Left lung (tissue), 14 donors: ENCODE measurements around the gene UCHL1. TPM values are rescaled to one million over a fixed set of nuclear protein-coding genes. Genes with fewer than 3 reads are reported as not detected.

ENCODE experiments used
- ATAC-seq: fragments of 200-7000 bp; cut with Tn5 transposase; one replicate; pipeline ENCODE4 v1.9.1; 2020; ENCODE audit warnings: moderate library complexity
- DNase-seq, 4 donors: peaks; one replicate each; pipeline ENCODE4 v3.0.0-alpha.2; 2013 to 2020
- H3K27ac ChIP-seq, 2 donors: fragments of 200-600 bp; sonication (generic) in 1 of 2; one replicate each; pipeline versions ENCODE4 v1.5.0 to v1.8.0; 2020 to 2021
- H3K27me3 ChIP-seq, 2 donors: fragments of 200-600 bp; sonication (generic) in 1 of 2; one replicate each; pipeline versions ENCODE4 v1.5.0 to v1.8.0; 2020 to 2021
- H3K36me3 ChIP-seq, 2 donors: fragments of 200-600 bp; sonication (generic) in 1 of 2; one replicate each; pipeline versions ENCODE4 v1.5.0 to v1.8.0; 2020 to 2021
- H3K4me1 ChIP-seq, 2 donors: fragments of 200-600 bp; one replicate each; pipeline ENCODE4 v1.8.0; 2021
- H3K4me3 ChIP-seq, 2 donors: fragments of 200-600 bp; sonication (generic) in 1 of 2; one replicate each; pipeline versions ENCODE4 v1.5.0 to v1.8.0; 2020 to 2021; ENCODE audit warnings: mild to moderate bottlenecking in 1 of 2
- H3K9me3 ChIP-seq, 2 donors: fragments of 200-600 bp; sonication (generic) in 1 of 2; one replicate each; pipeline versions ENCODE4 v1.5.0 to v1.8.0; 2020 to 2021
- intact Hi-C, 2 donors: fragments of 100-400 bp; cut with DNase I; formaldehyde crosslinking; loops; one replicate each; pipeline versions ENCODE4 v1.11.2 to v1.14.2; 2022
- long read RNA-seq, 12 donors: library from polyadenylated mRNA in 2 of 12; unstranded in 2 of 12; transcript quantifications; one replicate each; pipeline ENCODE4 v2.0.0 and lab custom pipeline, GENCODE V29; 2019 to 2026
- polyA plus RNA-seq, 6 donors: library from polyadenylated mRNA; unstranded; fragments of 120-200 nt; gene quantifications; one replicate each; pipeline ENCODE4 v1.2.1, GENCODE V29; 2013; ENCODE audit not compliant: insufficient read length in 6 of 6
- total RNA-seq, 2 donors: library from RNA; stranded (reverse); fragmentation: NEBNext Ultra II Directional; extraction: Animal tissue kit (Norgen Biotek cat#: 25700); gene quantifications; one replicate each; pipeline ENCODE4 v1.2.1, GENCODE V29; 2021
- TF ChIP-seq, protein P1 (sequence below), 2 donors: fragments of 200-600 bp; sonication (generic) in 1 of 2; IDR thresholded peaks; one replicate each; pipeline versions ENCODE4 v1.5.0 to v1.8.0; 2021; ENCODE audit warnings: antibody characterized with exemption in 2 of 2
- donor health status: DM: no; HTN: yes; CAD: no.
- donor health status: DM: no; HTN: no; CAD: no.

UCHL1 gene
- total RNA-seq (10 to 100 TPM; 26.5 to 31.6 TPM), polyA plus RNA-seq (10 to 100 TPM; 12.3 to 20.0 (median 13.5) TPM)
- long read RNA-seq, donor 1, transcript UCHL1-209 (8 exons, 1,119 nt), result major isoform, 11 of 17 reads
- long read RNA-seq, donor 1, partial matches to known transcripts, result 5 of 17 reads
- long read RNA-seq, donor 1, other reads (novel, unspliced or antisense), result 0 of 17 reads
- long read RNA-seq, donor 2, transcript UCHL1-209 (8 exons, 1,119 nt), result major isoform, 15 of 23 reads
- long read RNA-seq, donor 2, partial matches to known transcripts, result 7 of 23 reads
- long read RNA-seq, donor 2, other reads (novel, unspliced or antisense), result 0 of 23 reads
- long read RNA-seq, donor 3, transcript UCHL1-209 (8 exons, 1,119 nt), result major isoform, 21 of 28 reads
- long read RNA-seq, donor 3, partial matches to known transcripts, result 7 of 28 reads
- long read RNA-seq, donor 3, other reads (novel, unspliced or antisense), result 0 of 28 reads
- long read RNA-seq, donor 4, transcript UCHL1-209 (8 exons, 1,119 nt), result major isoform, 18 of 21 reads
- long read RNA-seq, donor 4, partial matches to known transcripts, result 3 of 21 reads
- long read RNA-seq, donor 4, other reads (novel, unspliced or antisense), result 0 of 21 reads
- long read RNA-seq, donor 5, transcript UCHL1-209 (8 exons, 1,119 nt), result major isoform, 7 of 13 reads
- long read RNA-seq, donor 5, partial matches to known transcripts, result 5 of 13 reads
- long read RNA-seq, donor 5, other reads (novel, unspliced or antisense), result 0 of 13 reads
- long read RNA-seq, donor 6, transcript UCHL1-209 (8 exons, 1,119 nt), result major isoform, 9 of 15 reads
- long read RNA-seq, donor 6, partial matches to known transcripts, result 5 of 15 reads
- long read RNA-seq, donor 6, other reads (novel, unspliced or antisense), result 0 of 15 reads
- long read RNA-seq, donor 7, partial matches to known transcripts, result 5 of 6 reads
- long read RNA-seq, donor 7, other reads (novel, unspliced or antisense), result 0 of 6 reads
- long read RNA-seq, donor 8, partial matches to known transcripts, result 0 of 4 reads
- long read RNA-seq, donor 8, other reads (novel, unspliced or antisense), result 0 of 4 reads
- long read RNA-seq, donor 9, result 0 reads
- long read RNA-seq, donor 10, transcript UCHL1-209 (8 exons, 1,119 nt), result major isoform, 47 of 56 reads
- long read RNA-seq, donor 10, partial matches to known transcripts, result 5 of 56 reads
- long read RNA-seq, donor 10, other reads (novel, unspliced or antisense), result 2 of 56 reads
- long read RNA-seq, donor 11, transcript UCHL1-209 (8 exons, 1,119 nt), result major isoform, 572 of 1,163 reads
- long read RNA-seq, donor 11, transcript UCHL1-202 (8 exons, 1,578 nt), result minor isoform, 40 of 1,163 reads
- long read RNA-seq, donor 11, transcript UCHL1-211 (6 exons, 862 nt), result minor isoform, 32 of 1,163 reads
- long read RNA-seq, donor 11, partial matches to known transcripts, result 468 of 1,163 reads
- long read RNA-seq, donor 11, other reads (novel, unspliced or antisense), result 51 of 1,163 reads
- long read RNA-seq, donor 12, transcript UCHL1-209 (8 exons, 1,119 nt), result major isoform, 5 of 15 reads
- long read RNA-seq, donor 12, partial matches to known transcripts, result 9 of 15 reads
- long read RNA-seq, donor 12, other reads (novel, unspliced or antisense), result 0 of 15 reads

DNA sequence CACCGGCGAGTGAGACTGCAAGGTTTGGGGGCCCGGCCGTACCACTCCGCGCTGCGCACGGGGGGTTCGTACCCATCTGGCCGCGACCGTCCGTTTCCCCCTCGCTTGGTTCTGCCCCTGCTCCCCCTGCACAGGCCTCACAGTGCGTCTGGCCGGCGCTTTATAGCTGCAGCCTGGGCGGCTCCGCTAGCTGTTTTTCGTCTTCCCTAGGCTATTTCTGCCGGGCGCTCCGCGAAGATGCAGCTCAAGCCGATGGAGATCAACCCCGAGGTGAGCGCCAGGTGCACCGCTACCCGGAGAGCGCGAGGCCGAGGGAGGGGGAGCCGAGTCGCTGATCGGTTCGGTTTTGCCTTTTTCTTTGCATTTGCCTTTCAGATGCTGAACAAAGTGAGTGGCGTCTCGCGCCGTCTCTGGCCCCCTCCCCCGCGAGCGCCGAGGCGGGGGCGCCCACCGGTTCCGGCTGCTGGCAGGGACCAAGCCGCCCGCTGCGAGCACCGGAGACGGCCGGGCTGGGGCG, at the start of gene UCHL1:
Gene UCHL1, plus strand, starts transcription at position 189 of the 517 bp plus-strand sequence. Its CDS starts 49 bp downstream, at position 238.
- ATAC-seq, result peak; percentile 59
- peaks cover 12 to 16% of the 10 kb centered on the region in 2 donors for H3K4me1 ChIP-seq
- intact Hi-C loops, result no loop called here
- peak; percentile 23 to 71 (median 42) for DNase-seq
- H3K4me3 ChIP-seq, result peak within 1 kb of the TSS; percentile 38 to 48
- TF ChIP-seq, protein P1, sequence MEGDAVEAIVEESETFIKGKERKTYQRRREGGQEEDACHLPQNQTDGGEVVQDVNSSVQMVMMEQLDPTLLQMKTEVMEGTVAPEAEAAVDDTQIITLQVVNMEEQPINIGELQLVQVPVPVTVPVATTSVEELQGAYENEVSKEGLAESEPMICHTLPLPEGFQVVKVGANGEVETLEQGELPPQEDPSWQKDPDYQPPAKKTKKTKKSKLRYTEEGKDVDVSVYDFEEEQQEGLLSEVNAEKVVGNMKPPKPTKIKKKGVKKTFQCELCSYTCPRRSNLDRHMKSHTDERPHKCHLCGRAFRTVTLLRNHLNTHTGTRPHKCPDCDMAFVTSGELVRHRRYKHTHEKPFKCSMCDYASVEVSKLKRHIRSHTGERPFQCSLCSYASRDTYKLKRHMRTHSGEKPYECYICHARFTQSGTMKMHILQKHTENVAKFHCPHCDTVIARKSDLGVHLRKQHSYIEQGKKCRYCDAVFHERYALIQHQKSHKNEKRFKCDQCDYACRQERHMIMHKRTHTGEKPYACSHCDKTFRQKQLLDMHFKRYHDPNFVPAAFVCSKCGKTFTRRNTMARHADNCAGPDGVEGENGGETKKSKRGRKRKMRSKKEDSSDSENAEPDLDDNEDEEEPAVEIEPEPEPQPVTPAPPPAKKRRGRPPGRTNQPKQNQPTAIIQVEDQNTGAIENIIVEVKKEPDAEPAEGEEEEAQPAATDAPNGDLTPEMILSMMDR (IDR thresholded peaks at IDR 0.05), result no peak
- no peak within 1 kb of the TSS for H3K27ac ChIP-seq
- peaks cover 23 to 54% of the 10 kb centered on the region in 2 donors for H3K27me3 ChIP-seq
- no peaks in the 10 kb centered on the region for H3K36me3 ChIP-seq
- no peaks in the 10 kb centered on the region for H3K9me3 ChIP-seq

DNA sequence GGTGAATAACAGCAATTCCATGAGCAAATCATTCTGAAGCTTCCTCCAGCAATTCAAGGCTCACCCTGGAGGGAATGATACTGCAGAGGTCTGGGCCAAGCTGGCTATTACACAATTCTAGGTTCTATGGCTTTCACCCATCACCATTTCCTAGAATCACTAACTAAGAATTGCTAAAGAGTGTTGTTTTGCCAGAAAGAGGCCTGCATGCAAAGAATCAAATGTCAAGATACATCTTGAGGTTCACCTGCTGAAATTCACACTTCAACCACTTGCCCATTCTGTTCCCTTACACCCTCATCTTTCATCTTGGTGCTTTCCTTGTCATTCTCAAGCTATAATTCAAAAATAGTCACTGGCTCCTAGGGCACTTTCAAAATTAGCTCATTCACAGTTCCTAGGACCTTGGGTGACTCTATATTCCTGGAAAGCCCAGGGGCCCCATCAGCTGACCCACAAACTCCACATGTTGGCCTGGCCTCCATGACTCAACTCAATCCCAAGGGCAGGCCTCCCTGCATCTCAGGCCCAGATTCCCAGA, 49.4 kb upstream of the UCHL1 start:
- intact Hi-C loops, result no loop called here
- ATAC-seq (no peak), DNase-seq (no peak)
- H3K27ac ChIP-seq, result no peak overlapping the region
- no peaks in the 10 kb centered on the region for H3K36me3 ChIP-seq
- H3K27me3 ChIP-seq, result peaks cover 0 to 9% of the 10 kb centered on the region in 2 donors
- H3K9me3 ChIP-seq, result no peaks in the 10 kb centered on the region
- peaks cover 0 to 33% of the 10 kb centered on the region in 2 donors for H3K4me1 ChIP-seq
- TF ChIP-seq, protein P1 (IDR thresholded peaks at IDR 0.05), result no peak
- no peak overlapping the region for H3K4me3 ChIP-seq

DNA sequence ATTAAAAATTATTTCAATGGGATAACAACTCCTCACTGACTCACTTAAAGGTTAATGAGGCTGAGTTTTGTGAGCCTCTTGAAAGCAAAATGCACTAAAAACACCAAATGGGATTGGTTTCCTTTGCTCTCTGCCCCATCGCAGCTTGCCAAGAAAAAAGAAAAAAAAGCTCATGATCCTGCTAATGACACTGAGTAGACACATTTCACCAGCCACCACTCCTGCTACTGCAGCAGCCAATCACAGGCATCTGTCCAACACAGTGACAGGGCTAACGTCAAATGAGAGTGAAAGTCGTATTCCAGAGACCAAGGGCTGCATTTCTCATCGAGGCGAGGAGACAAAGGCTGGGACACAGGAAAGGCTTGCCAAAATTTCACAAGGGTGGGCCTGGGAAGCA, 47.5 kb upstream of the UCHL1 start:
- TF ChIP-seq, protein P1 (IDR thresholded peaks at IDR 0.05), result no peak
- ATAC-seq, result peak; percentile 43
- no peak for DNase-seq

DNA sequence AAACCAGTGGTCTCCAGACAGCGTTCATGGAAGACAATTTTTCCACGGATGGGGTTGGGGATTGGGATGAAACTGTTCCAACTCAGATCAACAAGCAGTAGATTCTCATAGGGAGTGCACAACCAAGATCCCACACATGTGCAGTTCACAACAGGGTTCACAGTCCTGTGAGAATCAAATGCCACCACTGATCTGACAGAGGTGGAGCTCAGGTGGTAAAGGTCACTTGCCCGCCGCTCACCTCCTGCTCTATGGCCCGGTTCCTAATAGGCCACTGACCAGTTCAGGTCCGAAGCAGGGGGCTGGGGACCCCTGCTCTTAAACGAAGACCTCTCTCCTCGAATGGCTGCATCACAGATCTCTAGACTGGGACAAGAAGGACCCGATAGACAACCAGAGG, 46.8 kb upstream of the UCHL1 start:
- Histone ChIP-seq H3K36me3 (no peaks in the 10 kb centered on the region), H3K27ac (no peak overlapping the region), H3K9me3 (no peaks in the 10 kb centered on the region), H3K27me3 (peaks cover 0 to 35% of the 10 kb centered on the region in 2 donors), H3K4me1 (peaks cover 3 to 46% of the 10 kb centered on the region in 2 donors), H3K4me3 (no peak overlapping the region)
- intact Hi-C loops, result loop anchor here in 1 of 2 donors (5.0 kb wide), 2 partner anchors 233 to 283 kb away; no protein-coding TSS in a partner anchor
- ATAC-seq (no peak), DNase-seq (no peak)
- TF ChIP-seq, protein P1 (IDR thresholded peaks at IDR 0.05), result no peak

More for the DNA sequence above, 47.5 kb upstream of the UCHL1 start:
- intact Hi-C loops, result no loop called here
- peaks cover 0 to 45% of the 10 kb centered on the region in 2 donors for H3K4me1 ChIP-seq
- H3K27ac ChIP-seq, result no peak overlapping the region
- no peaks in the 10 kb centered on the region for H3K36me3 ChIP-seq
- H3K9me3 ChIP-seq, result no peaks in the 10 kb centered on the region
- peaks cover 0 to 27% of the 10 kb centered on the region in 2 donors for H3K27me3 ChIP-seq
- H3K4me3 ChIP-seq, result no peak overlapping the region
